Duodenal mucosa (tissue), 2 donors: ENCODE results near the gene LRRC8C.

Experiments
- H3K27ac ChIP-seq: one replicate; pipeline ENCODE4 v1.7.0; 2013; ENCODE audit warnings: low read depth, low read length
- H3K27me3 ChIP-seq, 2 donors: one replicate each; pipeline ENCODE4 v1.7.0; 2013; ENCODE audit warnings: low read length in 2 of 2, control low read depth in 1 of 2; ENCODE audit not compliant: insufficient read depth in 2 of 2, control insufficient read depth in 1 of 2
- H3K36me3 ChIP-seq, 2 donors: one replicate each; pipeline ENCODE4 v1.7.0; 2013; ENCODE audit warnings: low read length in 2 of 2, control low read depth in 1 of 2; ENCODE audit not compliant: insufficient read depth in 2 of 2, control insufficient read depth in 1 of 2
- H3K4me1 ChIP-seq, 2 donors: one replicate each; pipeline ENCODE4 v1.7.0; 2013; ENCODE audit warnings: low read length in 2 of 2, control low read depth in 1 of 2; ENCODE audit not compliant: insufficient read depth in 2 of 2, control insufficient read depth in 1 of 2
- H3K4me3 ChIP-seq, 2 donors: one replicate each; pipeline ENCODE4 v1.7.0; 2013; ENCODE audit warnings: low read length in 2 of 2, low read depth in 1 of 2
- H3K9ac ChIP-seq, 2 donors: one replicate each; pipeline ENCODE4 v1.7.0; 2013; ENCODE audit warnings: low read length in 2 of 2, low read depth in 1 of 2
- H3K9me3 ChIP-seq, 2 donors: one replicate each; pipeline ENCODE4 v1.7.0; 2013; ENCODE audit warnings: low read length in 2 of 2, control low read depth in 1 of 2; ENCODE audit not compliant: control insufficient read depth in 1 of 2

LRRC8C gene

DNA sequence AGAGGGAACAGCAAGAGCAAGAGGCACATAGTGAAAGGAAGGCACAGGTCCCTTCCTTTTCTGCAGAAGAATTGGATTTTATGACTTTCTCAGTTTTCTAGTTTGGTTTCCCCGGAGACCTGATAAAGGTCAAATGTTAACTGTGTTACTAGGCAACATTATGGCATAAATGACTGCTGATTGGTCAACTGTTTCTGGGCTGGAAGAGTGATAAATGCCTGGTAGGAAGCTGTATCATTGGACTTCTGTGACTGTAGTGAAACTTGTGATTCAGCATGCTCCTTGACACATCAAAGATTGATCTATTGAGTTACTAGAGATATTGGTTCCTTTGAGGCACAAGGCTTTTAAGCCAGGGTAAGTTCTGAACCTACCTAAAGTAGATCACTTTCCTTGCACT, 55.7 kb downstream of the LRRC8C start:
- no peaks in the 10 kb centered on the region for H3K9me3 ChIP-seq
- no peak overlapping the region for H3K4me3 ChIP-seq
- H3K27me3 ChIP-seq = no peaks in the 10 kb centered on the region
- no peak overlapping the region for H3K9ac ChIP-seq
- no peak overlapping the region for H3K27ac ChIP-seq
- peaks cover 5 to 10% of the 10 kb centered on the region in 2 donors for H3K4me1 ChIP-seq
- no peaks in the 10 kb centered on the region for H3K36me3 ChIP-seq

- Histone ChIP-seq H3K36me3 (no peaks in the 10 kb centered on the region), H3K9me3 (no peaks in the 10 kb centered on the region), H3K27ac (no peak overlapping the region), H3K4me1 (peaks cover 5 to 10% of the 10 kb centered on the region in 2 donors), H3K9ac (no peak overlapping the region), H3K4me3 (no peak overlapping the region), H3K27me3 (no peaks in the 10 kb centered on the region)
These were observed 56.3 kb downstream of the LRRC8C start for GRCh38 chr1:89689234-89689633.

- Histone ChIP-seq H3K9ac (no peak overlapping the region), H3K4me1 (peaks cover 5 to 10% of the 10 kb centered on the region in 2 donors), H3K27ac (no peak overlapping the region), H3K4me3 (no peak overlapping the region), H3K9me3 (no peaks in the 10 kb centered on the region), H3K36me3 (no peaks in the 10 kb centered on the region), H3K27me3 (no peaks in the 10 kb centered on the region)
These were observed 57.7 kb downstream of the LRRC8C start for GRCh38 chr1:89690595-89690994.

DNA sequence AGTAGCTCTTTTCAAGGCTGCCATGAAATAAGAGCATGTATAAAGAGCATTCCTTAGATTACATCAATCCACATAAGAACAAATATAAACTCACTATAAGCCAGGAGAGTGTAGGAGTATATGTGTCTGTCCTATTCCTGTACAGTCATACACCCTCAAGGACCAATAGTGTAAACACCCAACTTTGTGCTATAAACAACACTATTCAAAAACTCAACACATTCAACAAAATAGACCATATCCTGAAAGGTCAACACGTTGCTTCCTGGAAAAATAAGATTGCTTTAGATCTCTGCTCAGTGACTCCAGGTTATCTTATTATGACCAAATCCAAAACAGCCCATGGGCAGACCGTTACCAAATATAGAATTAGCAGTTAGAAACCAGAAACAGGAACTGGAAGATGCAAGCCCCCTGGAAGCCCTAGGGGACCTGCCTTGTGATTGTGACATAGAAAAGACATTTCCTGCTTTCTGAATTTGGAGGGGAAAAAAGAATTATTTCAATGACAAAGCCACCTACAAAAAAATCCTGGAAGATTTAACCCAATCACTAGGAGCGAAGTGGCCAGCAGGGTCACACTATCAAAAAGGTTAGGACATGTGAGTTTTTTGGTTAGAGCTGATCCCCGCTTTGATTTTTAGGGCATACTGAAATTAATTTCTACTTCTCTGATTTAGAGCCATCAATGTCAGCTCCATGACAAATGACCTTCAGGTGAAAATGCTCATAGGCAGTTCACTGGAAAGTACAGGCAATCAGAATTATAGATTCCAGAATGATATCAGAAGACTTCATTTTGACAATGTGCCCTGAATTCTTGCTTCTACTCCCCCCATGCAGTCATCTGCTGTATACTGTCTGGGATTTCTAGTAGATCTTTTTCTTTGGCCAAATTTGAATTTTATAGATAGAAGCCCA, 59.9 kb downstream of the LRRC8C start:
- Histone ChIP-seq H3K9ac (no peak overlapping the region), H3K4me3 (no peak overlapping the region), H3K9me3 (no peaks in the 10 kb centered on the region), H3K27ac (no peak overlapping the region), H3K27me3 (no peaks in the 10 kb centered on the region), H3K36me3 (no peaks in the 10 kb centered on the region), H3K4me1 (peaks cover 5 to 11% of the 10 kb centered on the region in 2 donors)

- Histone ChIP-seq H3K27me3 (no peaks in the 10 kb centered on the region), H3K27ac (no peak overlapping the region), H3K36me3 (no peaks in the 10 kb centered on the region), H3K4me3 (no peak overlapping the region), H3K9ac (no peak overlapping the region), H3K9me3 (no peaks in the 10 kb centered on the region), H3K4me1 (peaks cover 5 to 17% of the 10 kb centered on the region in 2 donors)
These were observed 62.9 kb downstream of the LRRC8C start for GRCh38 chr1:89695847-89696246.

GRCh38 chr1:89697383-89697782, 64.5 kb downstream of the LRRC8C start:
- no peak overlapping the region for H3K4me3 ChIP-seq

DNA sequence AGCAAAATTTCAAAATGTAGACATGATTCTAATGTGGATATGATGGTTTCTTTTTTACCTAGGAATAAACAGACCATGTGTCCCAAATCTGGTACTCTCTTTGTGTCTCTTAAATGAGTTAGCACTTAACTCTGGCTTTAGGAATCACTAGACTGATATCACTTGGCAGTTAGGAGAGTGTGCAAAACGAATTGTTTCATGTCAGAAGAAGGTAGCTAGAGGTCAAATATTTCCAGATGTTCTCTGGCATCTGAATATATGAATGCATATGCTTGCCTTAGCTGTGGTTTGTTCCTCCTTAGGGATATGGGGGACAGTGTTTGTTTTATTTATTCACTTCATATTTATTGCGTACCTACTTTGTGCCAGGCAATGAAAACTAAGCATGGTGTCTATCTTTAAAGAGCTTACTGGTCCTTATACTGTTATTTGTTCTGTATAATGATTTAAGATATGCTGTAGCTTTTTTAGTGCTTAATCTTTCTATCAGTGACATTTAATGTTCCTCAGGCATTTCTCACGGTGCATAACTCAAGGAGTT, 65.2 kb downstream of the LRRC8C start:
- Histone ChIP-seq H3K9ac (no peak overlapping the region), H3K27me3 (no peaks in the 10 kb centered on the region), H3K4me3 (no peak overlapping the region), H3K36me3 (no peaks in the 10 kb centered on the region), H3K4me1 (peaks cover 4 to 9% of the 10 kb centered on the region in 2 donors), H3K27ac (no peak overlapping the region), H3K9me3 (no peaks in the 10 kb centered on the region)

More at GRCh38 chr1:89697383-89697782, 64.5 kb downstream of the LRRC8C start:
- Histone ChIP-seq H3K36me3 (no peaks in the 10 kb centered on the region), H3K9ac (no peak overlapping the region), H3K4me1 (peaks cover 5 to 16% of the 10 kb centered on the region in 2 donors), H3K9me3 (no peaks in the 10 kb centered on the region), H3K27ac (no peak overlapping the region), H3K27me3 (no peaks in the 10 kb centered on the region)

DNA sequence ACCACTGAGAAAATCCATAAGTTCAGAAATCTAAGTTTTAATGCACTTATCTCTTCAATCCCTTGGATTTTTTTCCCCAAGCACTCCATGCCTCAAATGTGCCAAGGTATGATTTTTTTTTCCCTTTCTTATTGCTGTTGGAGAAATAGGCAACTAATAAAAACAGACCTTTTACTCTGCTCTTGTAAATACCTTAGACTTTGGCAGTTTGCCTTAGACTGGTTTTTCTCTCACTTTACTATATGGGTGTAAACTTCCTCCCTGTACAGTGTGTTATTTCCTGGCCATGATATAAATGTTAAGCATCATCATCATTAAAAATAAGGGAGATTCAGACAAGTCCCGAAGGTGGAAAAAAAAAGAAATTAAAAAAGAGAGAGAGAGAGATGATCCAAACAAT, 65.7 kb downstream of the LRRC8C start:
- Histone ChIP-seq H3K9me3 (no peaks in the 10 kb centered on the region), H3K9ac (no peak overlapping the region), H3K4me3 (no peak overlapping the region), H3K36me3 (no peaks in the 10 kb centered on the region), H3K27ac (no peak overlapping the region), H3K27me3 (no peaks in the 10 kb centered on the region), H3K4me1 (peaks cover 0 to 7% of the 10 kb centered on the region in 2 donors)

DNA sequence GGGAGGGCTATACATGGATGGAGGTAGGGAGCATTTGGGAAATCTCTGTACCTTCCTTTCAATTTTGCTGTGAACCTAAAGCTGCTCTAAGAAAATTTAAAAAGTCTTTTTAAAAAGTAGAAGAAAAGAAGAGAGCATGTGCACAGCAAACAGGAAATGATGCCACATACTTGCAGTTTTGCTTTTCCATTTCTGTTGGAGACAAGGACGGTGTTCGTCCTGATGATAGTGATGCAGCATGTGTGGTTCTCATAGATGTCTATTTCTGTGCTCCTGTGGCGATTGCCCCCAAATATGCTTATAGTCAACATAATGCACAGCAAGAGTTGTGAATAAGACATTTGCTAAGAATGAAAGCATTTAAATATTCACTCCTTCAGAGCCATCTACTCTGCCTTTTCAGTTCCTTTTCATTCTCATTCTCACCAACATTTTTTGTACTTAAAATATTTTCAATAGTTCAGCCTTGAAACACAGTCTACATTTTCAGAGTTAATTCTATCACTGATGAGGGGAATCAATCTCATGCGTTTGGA, 66.6 kb downstream of the LRRC8C start:
- H3K9me3 ChIP-seq = no peaks in the 10 kb centered on the region
- H3K27ac ChIP-seq = no peak overlapping the region
- no peaks in the 10 kb centered on the region for H3K27me3 ChIP-seq
- H3K36me3 ChIP-seq = no peaks in the 10 kb centered on the region
- H3K4me3 ChIP-seq = no peak overlapping the region
- H3K4me1 ChIP-seq = peaks cover 0 to 7% of the 10 kb centered on the region in 2 donors
- no peak overlapping the region for H3K9ac ChIP-seq

DNA sequence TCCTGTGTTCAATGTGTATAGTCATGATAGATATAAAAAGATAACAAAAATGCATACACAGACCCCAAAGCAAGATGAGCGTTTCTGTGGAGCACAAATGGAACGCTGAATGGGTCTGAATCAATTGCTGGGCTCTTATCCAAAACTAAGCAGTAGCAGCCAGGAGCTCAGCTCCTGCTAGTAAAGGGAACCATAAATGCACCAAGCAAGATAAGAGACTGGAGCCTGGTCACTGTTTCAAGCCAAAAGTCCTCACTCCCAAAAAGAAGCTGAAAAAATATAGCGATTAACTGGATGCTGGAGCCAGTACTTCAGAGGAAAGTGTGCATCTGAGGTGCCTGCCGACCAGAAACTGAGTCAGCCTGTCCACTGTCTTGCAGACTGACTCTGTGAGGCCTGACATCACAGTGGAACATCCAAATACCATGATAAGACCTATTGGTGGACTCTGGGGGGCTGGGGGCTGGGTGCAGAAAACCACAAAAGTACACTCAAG, 68.9 kb downstream of the LRRC8C start:
- Histone ChIP-seq H3K27me3 (no peaks in the 10 kb centered on the region), H3K36me3 (no peaks in the 10 kb centered on the region), H3K4me1 (peaks cover 0 to 7% of the 10 kb centered on the region in 2 donors), H3K4me3 (no peak overlapping the region), H3K27ac (no peak overlapping the region), H3K9me3 (no peaks in the 10 kb centered on the region), H3K9ac (no peak overlapping the region)
